ENCODE measurements around the gene RASGEF1C. TPM values are rescaled to one million over a fixed set of nuclear protein-coding genes. Genes with fewer than 3 reads are reported as not detected.

RASGEF1C gene
- total RNA-seq, 3 donors from 2014 or later: 0.73 TPM; not detected in 2

- H3K36me3 ChIP-seq: no peaks in the 10 kb centered on the region
- no peaks in the 10 kb centered on the region for H3K27me3 ChIP-seq
- H3K9me3 ChIP-seq: no peaks in the 10 kb centered on the region
- TF ChIP-seq CTCF (IDR thresholded peaks at IDR 0.05) (no peak), POLR2AphosphoS5 (IDR thresholded peaks at IDR 0.05) (no peak), POLR2A (IDR thresholded peaks at IDR 0.05) (no peak)
- H3K4me1 ChIP-seq: no peaks in the 10 kb centered on the region
- no peak overlapping the region for H3K4me3 ChIP-seq
- no peak overlapping the region for H3K27ac ChIP-seq
- intact Hi-C loops (cut with DNase I; ENCODE audit: low total_unique reads): no loop called here
- DNase-seq (ENCODE audit: low spot score in 2 of 2): no peak
Measured at GRCh38 chr5:180079702-180080466, 129.1 kb downstream of the RASGEF1C start.

- H3K9me3 ChIP-seq: no peaks in the 10 kb centered on the region
- H3K27me3 ChIP-seq: no peaks in the 10 kb centered on the region
- no peaks in the 10 kb centered on the region for H3K4me1 ChIP-seq
- no peak for TF ChIP-seq POLR2A (IDR thresholded peaks at IDR 0.05)
- no peak for TF ChIP-seq CTCF (IDR thresholded peaks at IDR 0.05)
- no peak for TF ChIP-seq POLR2AphosphoS5 (IDR thresholded peaks at IDR 0.05)
- no peak for DNase-seq (ENCODE audit: low spot score in 2 of 2)
- H3K36me3 ChIP-seq: no peaks in the 10 kb centered on the region
- intact Hi-C loops (cut with DNase I; ENCODE audit: low total_unique reads): no loop called here
- no peak overlapping the region for H3K4me3 ChIP-seq
- H3K27ac ChIP-seq: no peak overlapping the region
Measured at GRCh38 chr5:180078348-180078747, 130.7 kb downstream of the RASGEF1C start.

- no peaks in the 10 kb centered on the region for H3K36me3 ChIP-seq
- DNase-seq (ENCODE audit: low spot score in 2 of 2): no peak
- no peaks in the 10 kb centered on the region for H3K27me3 ChIP-seq
- TF ChIP-seq CTCF (IDR thresholded peaks at IDR 0.05): no peak
- no peak for TF ChIP-seq POLR2AphosphoS5 (IDR thresholded peaks at IDR 0.05)
- TF ChIP-seq POLR2A (IDR thresholded peaks at IDR 0.05): no peak
- intact Hi-C loops (cut with DNase I; ENCODE audit: low total_unique reads): no loop called here
- no peak overlapping the region for H3K27ac ChIP-seq
- no peak overlapping the region for H3K4me3 ChIP-seq
- H3K9me3 ChIP-seq: no peaks in the 10 kb centered on the region
- H3K4me1 ChIP-seq: no peaks in the 10 kb centered on the region
Measured at GRCh38 chr5:180077594-180078284, 131.3 kb downstream of the RASGEF1C start.

- intact Hi-C loops (cut with DNase I; ENCODE audit: low total_unique reads): no loop called here
- Histone ChIP-seq H3K27me3 (no peaks in the 10 kb centered on the region), H3K36me3 (no peaks in the 10 kb centered on the region), H3K27ac (no peak overlapping the region), H3K4me3 (no peak overlapping the region), H3K9me3 (no peaks in the 10 kb centered on the region), H3K4me1 (no peaks in the 10 kb centered on the region)
- no peak for DNase-seq (ENCODE audit: low spot score in 2 of 2)
- TF ChIP-seq CTCF (IDR thresholded peaks at IDR 0.05) (no peak), POLR2A (IDR thresholded peaks at IDR 0.05) (no peak)
Measured at GRCh38 chr5:180075703-180076102, 133.3 kb downstream of the RASGEF1C start.

GRCh38 chr5:180074462-180074861 lies 134.5 kb downstream of the RASGEF1C start:
- Histone ChIP-seq H3K27me3 (no peaks in the 10 kb centered on the region), H3K36me3 (no peaks in the 10 kb centered on the region), H3K9me3 (no peaks in the 10 kb centered on the region), H3K4me3 (no peak overlapping the region), H3K27ac (no peak overlapping the region), H3K4me1 (no peaks in the 10 kb centered on the region)
- intact Hi-C loops (cut with DNase I; ENCODE audit: low total_unique reads): no loop called here
- TF ChIP-seq CTCF (IDR thresholded peaks at IDR 0.05) (no peak), POLR2A (IDR thresholded peaks at IDR 0.05) (no peak), POLR2AphosphoS5 (IDR thresholded peaks at IDR 0.05) (no peak)
- no peak for DNase-seq (ENCODE audit: low spot score in 2 of 2)
